Upper lobe of left lung (tissue), 4 donors: ENCODE data around the gene RITA1.

Source experiments
- CTCF ChIP-seq, 6 experiments: fragments of 450-650 bp in 4 of 6; fragments of 200-600 bp in 2 of 6; sonication (generic) in 2 of 6; IDR thresholded peaks; one replicate each; pipeline ENCODE4 v1.5.1; 2016 to 2019; ENCODE audit warnings: antibody characterized with exemption in 6 of 6
- POLR2A ChIP-seq, 4 donors: fragments of 450-650 bp; IDR thresholded peaks; one replicate each; pipeline ENCODE4 v1.5.1; 2016 to 2017; ENCODE audit warnings: antibody characterized with exemption in 4 of 4, mild to moderate bottlenecking in 2 of 4

DNA sequence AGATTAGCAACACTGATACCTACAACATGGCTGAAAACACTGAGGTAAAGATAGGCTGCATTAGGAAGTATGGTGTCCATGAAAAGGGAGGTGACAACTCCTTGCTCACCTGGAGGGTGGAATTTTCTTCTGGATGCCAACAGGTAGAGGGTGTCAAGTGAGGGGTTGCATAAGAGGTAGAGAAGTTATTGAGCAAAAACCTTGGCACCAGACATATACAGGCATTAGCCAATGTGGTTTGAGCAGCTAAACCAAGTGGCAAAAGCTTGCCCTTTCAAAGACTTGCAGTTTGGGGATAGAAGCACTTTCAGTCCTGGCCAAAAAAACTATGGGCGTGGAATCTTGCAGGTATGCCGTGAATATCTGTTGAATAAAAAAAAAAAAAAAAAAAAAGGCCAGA, 3.8 kb downstream of the RITA1 start:
- no peak for TF ChIP-seq CTCF (IDR thresholded peaks at IDR 0.05)
- no peak for TF ChIP-seq POLR2A (IDR thresholded peaks at IDR 0.05)
